IMR-90 (cell line): ENCODE results near the gene MGAT3. TPM values are rescaled to one million over a fixed set of nuclear protein-coding genes. Genes with fewer than 3 reads are reported as not detected.

Experiments used
- ATAC-seq: fragments of 200-7000 bp; cut with Tn5 transposase; 2 replicates; pipeline ENCODE4 v1.9.1; 2020; ENCODE audit warnings: low read depth, mild to moderate bottlenecking, moderate library complexity
- BruUV-seq: library from RNA; stranded (reverse); fragments of 400-500 nt; replicated peaks from 2 replicates; lab custom pipeline; 2021; lab: Mats Ljungman, UMichigan
- CTCF ChIA-PET: fragments of 300-600 bp; formaldehyde crosslinking; extraction: SDS; loops from one replicate; lab custom pipeline; 2021; ENCODE audit warnings: antibody characterized with exemption; lab: Yijun Ruan, JAX
- POLR2A ChIA-PET: fragments of 300-600 bp; sonication (Branson Sonifier 250); formaldehyde crosslinking; loops from one replicate; lab custom pipeline; 2022; ENCODE audit warnings: antibody characterized with exemption; ENCODE audit not compliant: unreplicated experiment; lab: Charles Lee
- DNase-seq: peaks from one replicate; pipeline ENCODE4 v3.0.0; 2013
- H2AFZ ChIP-seq: replicated peaks from 2 replicates; pipeline ENCODE3; 2013; ENCODE audit warnings: low read length, mild to moderate bottlenecking; ENCODE audit not compliant: poor library complexity
- H2AK5ac ChIP-seq: 2 replicates; pipeline ENCODE4 v1.6.1; 2013; ENCODE audit warnings: low read depth, low read length, inconsistent platforms
- H2AK9ac ChIP-seq: replicated peaks from 2 replicates; pipeline ENCODE3; 2013; ENCODE audit warnings: mild to moderate bottlenecking, low read depth, low read length, moderate library complexity; ENCODE audit not compliant: poor library complexity
- H2BK120ac ChIP-seq: 2 replicates; pipeline ENCODE4 v1.6.1; 2013; ENCODE audit warnings: low read depth, low read length, inconsistent platforms
- H2BK15ac ChIP-seq: 3 replicates; pipeline ENCODE4 v1.6.1; 2013; ENCODE audit warnings: low read depth, low read length, inconsistent platforms
- H2BK20ac ChIP-seq: 2 replicates; pipeline ENCODE4 v1.6.1; 2013; ENCODE audit warnings: low read depth, mild to moderate bottlenecking, inconsistent platforms, low read length, moderate library complexity
- H2BK5ac ChIP-seq: 2 replicates; pipeline ENCODE4 v1.6.1; 2013; ENCODE audit warnings: mild to moderate bottlenecking, low read depth, low read length, inconsistent platforms; ENCODE audit not compliant: poor library complexity, severe bottlenecking
- H3K14ac ChIP-seq: replicated peaks from 2 replicates; pipeline ENCODE4 v1.6.1; 2013; ENCODE audit warnings: low read depth, low read length, inconsistent platforms
- H3K18ac ChIP-seq: 2 replicates; pipeline ENCODE4 v1.6.1; 2013; ENCODE audit warnings: low read depth, low read length, control low read depth
- H3K23ac ChIP-seq: 2 replicates; pipeline ENCODE4 v1.6.1; 2013; ENCODE audit warnings: low read depth, low read length, inconsistent platforms
- H3K27ac ChIP-seq: 2 replicates; pipeline ENCODE4 v1.5.1; 2013; ENCODE audit warnings: mild to moderate bottlenecking, control low read depth, low read length; ENCODE audit not compliant: insufficient read depth
- H3K27me3 ChIP-seq: 2 replicates; pipeline ENCODE4 v1.6.1; 2013; ENCODE audit warnings: low read length; ENCODE audit not compliant: control insufficient read depth, insufficient read depth
- H3K36me3 ChIP-seq: 2 replicates; pipeline ENCODE4 v1.6.1; 2013; ENCODE audit warnings: low read length, mixed read lengths; ENCODE audit not compliant: control insufficient read depth, insufficient read depth
- H3K4ac ChIP-seq: 2 replicates; pipeline ENCODE4 v1.6.1; 2013; ENCODE audit warnings: low read depth, low read length, inconsistent platforms
- H3K4me1 ChIP-seq: 2 replicates; pipeline ENCODE4 v1.6.1; 2013; ENCODE audit warnings: low read length, mixed read lengths; ENCODE audit not compliant: control insufficient read depth, insufficient read depth
- H3K4me2 ChIP-seq: 2 replicates; pipeline ENCODE4 v1.6.1; 2013; ENCODE audit warnings: low read depth, mild to moderate bottlenecking, control low read depth, low read length, moderate library complexity
- H3K4me3 ChIP-seq: 2 replicates; pipeline ENCODE4 v1.5.1; 2013; ENCODE audit warnings: low read depth, mild to moderate bottlenecking, control low read depth, low read length, moderate library complexity; ENCODE audit not compliant: insufficient read depth
- H3K56ac ChIP-seq: 2 replicates; pipeline ENCODE4 v1.6.1; 2013; ENCODE audit warnings: low read length, inconsistent platforms; ENCODE audit not compliant: insufficient read depth; ENCODE audit errors: extremely low read depth
- H3K79me1 ChIP-seq, 2 experiments: 2 replicates each; pipeline ENCODE4 v1.6.1; 2013; ENCODE audit warnings: low read length in 2 of 2, inconsistent platforms in 1 of 2, low read depth in 1 of 2
- H3K9ac ChIP-seq: 2 replicates; pipeline ENCODE4 v1.6.1; 2013; ENCODE audit warnings: low read depth, low read length, control low read depth
- H3K9me1 ChIP-seq: 2 replicates; pipeline ENCODE4 v1.6.1; 2013; ENCODE audit warnings: low read length, inconsistent platforms; ENCODE audit not compliant: insufficient read depth
- H3K9me3 ChIP-seq: 2 replicates; pipeline ENCODE4 v1.6.1; 2013; ENCODE audit warnings: low read length; ENCODE audit not compliant: control insufficient read depth, insufficient read depth
- H4K20me1 ChIP-seq: 2 replicates; pipeline ENCODE4 v1.6.1; 2013; ENCODE audit warnings: low read length, inconsistent platforms; ENCODE audit not compliant: insufficient read depth
- H4K5ac ChIP-seq: 2 replicates; pipeline ENCODE4 v1.6.1; 2013; ENCODE audit warnings: mild to moderate bottlenecking, low read depth, low read length, control low read depth
- H4K8ac ChIP-seq, 2 experiments: 2 replicates each; pipeline ENCODE4 v1.6.1; 2013; ENCODE audit warnings: low read depth in 2 of 2, low read length in 2 of 2, control low read depth in 1 of 2, inconsistent platforms in 1 of 2
- H4K91ac ChIP-seq: 2 replicates; pipeline ENCODE4 v1.6.1; 2013; ENCODE audit warnings: low read depth, low read length, inconsistent platforms; ENCODE audit not compliant: insufficient read depth
- BHLHE40 ChIP-seq: fragments of 150-350 bp; IDR thresholded peaks from 2 replicates; pipeline ENCODE4 v1.6.1; 2016; ENCODE audit warnings: mild to moderate bottlenecking, low read depth, low read length
- CEBPB ChIP-seq: IDR thresholded peaks from 2 replicates; pipeline ENCODE4 v1.6.1; 2012; ENCODE audit warnings: low read depth, low read length, improper control_type of control experiment
- CHD1 ChIP-seq: IDR thresholded peaks from 2 replicates; pipeline ENCODE4 v1.6.1; 2012; ENCODE audit warnings: low read depth, low read length, improper control_type of control experiment
- CTCF ChIP-seq: conservative IDR thresholded peaks from 2 replicates; pipeline ENCODE4 v1.5.1; 2012; ENCODE audit warnings: mild to moderate bottlenecking, low read depth, low read length, improper control_type of control experiment
- ELK1 ChIP-seq: fragments of 150-350 bp; IDR thresholded peaks from 2 replicates; pipeline ENCODE4 v1.6.1; 2016; ENCODE audit warnings: low read depth, mild to moderate bottlenecking, low read length, moderate library complexity, borderline replicate concordance
- MAZ ChIP-seq: IDR thresholded peaks from 2 replicates; pipeline ENCODE4 v1.6.1; 2012; ENCODE audit warnings: low read depth, mild to moderate bottlenecking, low read length, improper control_type of control experiment, moderate library complexity, borderline replicate concordance
- MXI1 ChIP-seq: IDR thresholded peaks from 2 replicates; pipeline ENCODE4 v1.6.1; 2012; ENCODE audit warnings: low read depth, mild to moderate bottlenecking, low read length, moderate library complexity, borderline replicate concordance
- RAD21 ChIP-seq: IDR thresholded peaks from 2 replicates; pipeline ENCODE4 v1.6.1; 2012; ENCODE audit warnings: low read length, improper control_type of control experiment
- RCOR1 ChIP-seq: IDR thresholded peaks from 2 replicates; pipeline ENCODE4 v1.6.1; 2012; ENCODE audit warnings: mild to moderate bottlenecking, low read length, improper control_type of control experiment; ENCODE audit not compliant: insufficient replicate concordance
- RFX5 ChIP-seq: IDR thresholded peaks from 2 replicates; pipeline ENCODE4 v1.8.0; 2012; ENCODE audit warnings: low read depth, mild to moderate bottlenecking, low read length, moderate library complexity
- USF2 ChIP-seq: fragments of 150-350 bp; IDR thresholded peaks from 2 replicates; pipeline ENCODE4 v1.6.1; 2017; ENCODE audit warnings: mild to moderate bottlenecking, antibody characterized with exemption, low read length, low read depth
- WGBS, 2 experiments: methylation state at CpG; one replicate each; pipeline versions ENCODE4 v1.1.5 to v1.1.7; 2013; ENCODE audit warnings: missing lambda C conversion rate in 2 of 2; ENCODE audit not compliant: insufficient read length in 1 of 2; ENCODE audit errors: extremely low coverage in 2 of 2; 5-methylcytosine and 5-hydroxymethylcytosine counted together
- dilution Hi-C: fragments of 300-500 bp; cut with HindIII; formaldehyde crosslinking; loops from one replicate; pipeline ENCODE4 v1.14.3; 2018; ENCODE audit warnings: low sequenced_read_pairs; ENCODE audit not compliant: unreplicated experiment
- in situ Hi-C: fragments of 300-500 bp; cut with MboI; formaldehyde crosslinking; loops from 3 replicates; pipeline ENCODE4 v1.14.3; 2019; ENCODE audit warnings: low sequenced_read_pairs, inconsistent platforms, mixed read lengths
- intact Hi-C: fragments of 100-400 bp; cut with micrococcal nuclease; formaldehyde crosslinking; loops from 2 replicates; pipeline ENCODE4 v1.10.0; 2022
- polyA plus RNA-seq, 3 experiments: library from polyadenylated mRNA; depleted of rRNA; stranded (reverse); fragments of >200 nt; gene quantifications; 2 replicates each; pipeline ENCODE4 v1.2.3, GENCODE V29; 2012; ENCODE audit warnings: low replicate concordance in 1 of 3
- total RNA-seq: library from RNA; depleted of rRNA; stranded (reverse); fragments of >200 nt; gene quantifications from 2 replicates; pipeline ENCODE4 v1.2.3, GENCODE V29; 2012

MGAT3 gene
- total and polyA plus RNA-seq, 2 of the 4 experiments (the other 2 are of a cell fraction): 0.36 to 1.1 TPM

- CTCF ChIA-PET: no interaction called here
These were observed 41.3 kb upstream of the MGAT3 start for GRCh38 chr22:39415506-39415905.

More at GRCh38 chr22:39415506-39415905, 41.3 kb upstream of the MGAT3 start:
- intact Hi-C loops: no loop called here
- Histone ChIP-seq H4K91ac (no peak overlapping the region), H3K9me3 (no peaks in the 10 kb centered on the region), H3K4ac (no peak overlapping the region), H2AK9ac (no peak overlapping the region), H3K9ac (no peak overlapping the region), H3K9me1 (no peaks in the 10 kb centered on the region), H2BK15ac (no peak overlapping the region), H3K36me3 (peaks cover 50% of the 10 kb centered on the region), H3K4me1 (peaks cover 5% of the 10 kb centered on the region), H4K8ac (no peak overlapping the region), H3K27ac (no peak overlapping the region), H3K18ac (no peak overlapping the region), H2AK5ac (no peak overlapping the region), H4K5ac (no peak overlapping the region), H3K56ac (no peak overlapping the region), H3K27me3 (no peaks in the 10 kb centered on the region), H3K79me1 (peaks cover 7 to 29% of the 10 kb centered on the region in 2 experiments), H3K23ac (no peak overlapping the region), H4K20me1 (peaks cover 31% of the 10 kb centered on the region), H2BK20ac (no peak overlapping the region), H3K4me2 (no peak overlapping the region), H3K14ac (no peak overlapping the region), H3K4me3 (no peak overlapping the region), H2BK120ac (no peak overlapping the region), H2AFZ (no peak overlapping the region), H2BK5ac (no peak overlapping the region)
- POLR2A ChIA-PET: no interaction called here
- DNase-seq (no peak), ATAC-seq (no peak)
- dilution Hi-C loops: no loop called here
- 82% methylated on average over 6 of the region's 16 CpGs; no CpG with 5 or more reads in 1 of the 2 experiments for WGBS, 2 experiments
- no TSS peak for BruUV-seq
- in situ Hi-C loops: no loop called here
- TF ChIP-seq USF2: no peak
- TF ChIP-seq CEBPB: no peak
- no peak for TF ChIP-seq CHD1
- no peak for TF ChIP-seq MXI1
- TF ChIP-seq BHLHE40: no peak
- no peak for TF ChIP-seq CTCF
- TF ChIP-seq RAD21: no peak
- TF ChIP-seq RFX5: no peak
- no peak for TF ChIP-seq ELK1
- no peak for TF ChIP-seq MAZ
- no peak for TF ChIP-seq RCOR1
